ENCODE results near the gene LRMDA.

DNA sequence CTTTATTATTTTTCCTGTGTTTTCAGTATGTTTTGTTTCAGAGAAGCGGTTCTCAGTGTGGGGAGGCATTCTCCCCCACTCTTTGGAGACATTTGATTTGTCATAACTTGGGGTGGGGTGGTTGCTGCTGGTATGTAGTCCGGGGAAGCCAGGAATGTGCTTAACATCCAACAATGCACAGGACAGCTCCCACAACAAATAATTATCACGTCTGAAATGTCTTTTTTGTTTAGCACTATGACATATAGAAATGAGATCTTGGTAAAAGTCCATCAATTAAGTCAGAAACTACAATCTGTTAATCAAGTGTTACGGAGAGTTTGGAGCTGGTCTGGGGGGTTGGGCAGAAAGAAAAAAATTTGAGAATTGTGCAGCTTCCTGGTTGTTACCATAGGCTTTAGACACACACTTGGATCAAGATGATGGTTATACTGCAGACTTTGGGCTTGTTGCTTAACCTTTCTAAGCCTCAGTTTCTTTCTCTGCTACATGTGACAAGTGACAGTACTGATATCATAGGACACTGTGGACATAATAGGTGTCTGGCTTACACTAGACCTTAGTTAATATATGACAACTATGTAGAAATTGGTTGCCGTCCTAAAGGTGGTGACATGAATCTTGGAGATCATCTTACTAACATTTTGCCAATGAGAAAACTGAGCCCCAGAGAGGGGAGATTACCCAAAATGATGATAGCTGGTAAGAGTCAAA lies 113.7 kb downstream of the LRMDA start:
- TF ChIP-seq MYC (IDR thresholded peaks at IDR 0.05; ENCODE audit: low read depth, low read length) (no peak), JUN (IDR thresholded peaks at IDR 0.05; ENCODE audit: borderline replicate concordance, insufficient read depth, insufficient read length, low read depth) (no peak), CTCF (IDR thresholded peaks at IDR 0.05; ENCODE audit: extremely low read depth in 1 of 2, insufficient read depth in 1 of 2, low read depth in 1 of 2, low read length in 2 of 2) (no peak), POLR2A (IDR thresholded peaks at IDR 0.05; ENCODE audit: low read depth, low read length) (no peak)
